Measurements from ENCODE around the gene IL18RAP.

IL18RAP gene

DNA sequence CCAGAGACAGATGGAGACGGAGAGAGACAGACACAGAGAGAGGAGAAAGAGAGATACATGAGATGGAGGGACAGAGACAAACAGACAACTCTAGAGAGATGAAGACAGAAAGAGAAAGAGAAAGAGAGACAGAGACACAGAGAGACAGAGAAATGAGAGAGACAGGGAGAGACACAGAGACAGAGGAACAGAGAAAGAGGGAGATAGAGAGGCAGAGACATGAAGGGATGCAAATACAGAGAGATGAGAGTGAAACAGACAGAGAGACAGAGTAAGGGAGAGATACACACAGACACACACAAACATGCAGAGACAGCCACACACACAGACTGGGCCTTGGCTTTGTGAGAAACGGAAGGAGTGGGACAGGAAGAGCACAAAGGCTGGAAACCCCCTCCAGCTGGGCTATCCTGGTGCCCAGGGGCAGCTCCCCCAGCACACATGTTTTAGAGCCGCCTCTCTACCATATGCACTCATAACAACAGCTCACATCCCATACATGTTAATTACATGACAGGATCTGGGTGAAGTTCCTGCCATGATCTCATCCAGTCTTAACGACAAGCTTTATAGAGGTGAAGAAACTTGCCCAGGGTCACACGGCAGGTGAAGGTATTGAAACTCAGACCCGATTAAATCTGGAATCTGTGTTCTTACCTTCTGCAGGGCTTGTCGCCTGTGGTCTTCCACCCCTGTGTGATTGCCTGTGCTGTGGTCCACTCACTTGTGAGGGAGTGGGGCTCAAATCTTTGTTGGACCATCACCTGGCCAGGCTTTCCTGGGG is 35.0 kb upstream of the IL18RAP start:
- no peak for DNase-seq (ENCODE audit: extremely low spot score)
- POLR2A ChIA-PET: no interaction called here
- CTCF ChIA-PET: no interaction called here
- TF ChIP-seq ELF4 (IDR thresholded peaks at IDR 0.05) (no peak), TARDBP (IDR thresholded peaks at IDR 0.05) (no peak), SP1 (IDR thresholded peaks at IDR 0.05) (no peak), LEF1 (IDR thresholded peaks at IDR 0.05; ENCODE audit: borderline replicate concordance) (no peak), FOXK2 (IDR thresholded peaks at IDR 0.05) (no peak), CTBP1 (IDR thresholded peaks at IDR 0.05; ENCODE audit: borderline replicate concordance) (no peak), BHLHE40 (IDR thresholded peaks at IDR 0.05; ENCODE audit: borderline replicate concordance) (no peak), PKNOX1 (IDR thresholded peaks at IDR 0.05) (no peak), NFRKB (IDR thresholded peaks at IDR 0.05) (no peak), ARNT (IDR thresholded peaks at IDR 0.05) (no peak), SUZ12 (IDR thresholded peaks at IDR 0.05) (no peak)

- no peak for DNase-seq (ENCODE audit: extremely low spot score)
- TF ChIP-seq NFRKB (IDR thresholded peaks at IDR 0.05) (no peak), ZNF384 (IDR thresholded peaks at IDR 0.05) (no peak), FOXA1 (IDR thresholded peaks at IDR 0.05) (no peak), SUZ12 (IDR thresholded peaks at IDR 0.05) (no peak), FOXM1 (IDR thresholded peaks at IDR 0.05; ENCODE audit: borderline replicate concordance) (no peak), FOXK2 (IDR thresholded peaks at IDR 0.05) (no peak)
- CTCF ChIA-PET: interaction anchor here (0.7 kb wide), 1 partner anchor 385 kb away, joined by 3 read pairs; no protein-coding TSS in a partner anchor
- POLR2A ChIA-PET: no interaction called here
Measured at GRCh38 chr2:102391565-102391964, 31.4 kb upstream of the IL18RAP start.

DNA sequence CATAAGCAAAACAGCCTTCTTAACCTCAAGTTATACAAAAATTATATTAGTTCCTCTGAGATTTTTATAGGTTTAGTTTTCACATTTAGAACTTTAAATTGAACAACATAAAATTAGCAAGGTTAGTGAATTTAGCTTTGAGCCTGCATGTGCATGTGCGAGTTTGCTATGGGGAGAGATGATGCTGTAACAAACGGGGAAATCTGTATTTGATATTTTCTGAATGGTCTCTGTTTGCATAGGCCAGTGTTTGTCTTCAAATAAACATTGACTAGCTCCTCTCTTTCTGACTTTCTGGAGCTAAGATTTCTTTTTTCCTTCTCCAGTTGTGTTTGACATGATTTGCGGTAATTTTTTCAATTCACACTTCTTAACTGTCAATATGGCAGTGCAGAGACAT is 30.9 kb upstream of the IL18RAP start:
- no peak for DNase-seq (ENCODE audit: extremely low spot score)
- CTCF ChIA-PET: interaction anchor here (0.7 kb wide), 1 partner anchor 386 kb away, joined by 3 read pairs; no protein-coding TSS in a partner anchor

DNA sequence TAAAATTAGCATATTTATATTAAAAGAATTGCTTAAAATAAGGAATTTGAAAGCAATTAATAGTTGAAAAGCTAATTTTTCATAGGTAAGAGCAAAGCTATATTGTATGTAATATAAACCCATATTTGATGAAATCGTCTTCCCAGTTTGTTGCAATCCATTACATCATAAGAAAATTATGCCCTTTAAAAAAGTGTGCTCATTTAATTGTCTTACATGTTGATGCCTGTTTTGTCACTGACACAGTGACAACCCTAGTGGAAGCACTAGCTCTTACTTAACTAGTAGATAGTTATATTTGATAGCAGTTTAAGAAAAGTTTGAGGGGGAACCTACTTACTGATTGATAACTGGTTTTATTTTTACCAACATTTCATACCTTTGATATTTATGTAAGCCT is 30.0 kb upstream of the IL18RAP start:
- no peak for TF ChIP-seq NFRKB (IDR thresholded peaks at IDR 0.05)
- TF ChIP-seq PKNOX1 (IDR thresholded peaks at IDR 0.05): no peak
- no peak for TF ChIP-seq FOXK2 (IDR thresholded peaks at IDR 0.05)
- TF ChIP-seq FOXA1 (IDR thresholded peaks at IDR 0.05): no peak
- no peak for TF ChIP-seq SUZ12 (IDR thresholded peaks at IDR 0.05)
- no peak for TF ChIP-seq ELF4 (IDR thresholded peaks at IDR 0.05)
- no peak for TF ChIP-seq ARNT (IDR thresholded peaks at IDR 0.05)
- no peak for TF ChIP-seq ZNF384 (IDR thresholded peaks at IDR 0.05)
- TF ChIP-seq HDGF (IDR thresholded peaks at IDR 0.05; ENCODE audit: borderline replicate concordance): no peak
- TF ChIP-seq FOXM1 (IDR thresholded peaks at IDR 0.05; ENCODE audit: borderline replicate concordance): no peak
- no peak for TF ChIP-seq TARDBP (IDR thresholded peaks at IDR 0.05)
- no peak for TF ChIP-seq SP1 (IDR thresholded peaks at IDR 0.05)
- TF ChIP-seq LEF1 (IDR thresholded peaks at IDR 0.05; ENCODE audit: borderline replicate concordance): no peak
- TF ChIP-seq BHLHE40 (IDR thresholded peaks at IDR 0.05; ENCODE audit: borderline replicate concordance): no peak
- no peak for TF ChIP-seq CTBP1 (IDR thresholded peaks at IDR 0.05; ENCODE audit: borderline replicate concordance)
- no peak for TF ChIP-seq L3MBTL2 (conservative IDR thresholded peaks at IDR 0.05)
- ChIA-PET POLR2A (no interaction called here), CTCF (no interaction called here)
- DNase-seq (ENCODE audit: extremely low spot score): no peak

More for the DNA sequence above, 30.9 kb upstream of the IL18RAP start:
- POLR2A ChIA-PET: no interaction called here
- no peak for TF ChIP-seq LEF1 (IDR thresholded peaks at IDR 0.05; ENCODE audit: borderline replicate concordance)
- no peak for TF ChIP-seq FOXM1 (IDR thresholded peaks at IDR 0.05; ENCODE audit: borderline replicate concordance)
- no peak for TF ChIP-seq CTBP1 (IDR thresholded peaks at IDR 0.05; ENCODE audit: borderline replicate concordance)
- TF ChIP-seq SUZ12 (IDR thresholded peaks at IDR 0.05): no peak
- no peak for TF ChIP-seq TARDBP (IDR thresholded peaks at IDR 0.05)
- no peak for TF ChIP-seq FOXA1 (IDR thresholded peaks at IDR 0.05)

- ChIA-PET POLR2A (no interaction called here), CTCF (no interaction called here)
- no peak for DNase-seq (ENCODE audit: extremely low spot score)
- no peak for TF ChIP-seq LEF1 (IDR thresholded peaks at IDR 0.05; ENCODE audit: borderline replicate concordance)
- no peak for TF ChIP-seq SUZ12 (IDR thresholded peaks at IDR 0.05)
- TF ChIP-seq HDGF (IDR thresholded peaks at IDR 0.05; ENCODE audit: borderline replicate concordance): no peak
- no peak for TF ChIP-seq NFRKB (IDR thresholded peaks at IDR 0.05)
- TF ChIP-seq L3MBTL2 (conservative IDR thresholded peaks at IDR 0.05): no peak
- no peak for TF ChIP-seq ZNF384 (IDR thresholded peaks at IDR 0.05)
- no peak for TF ChIP-seq CTBP1 (IDR thresholded peaks at IDR 0.05; ENCODE audit: borderline replicate concordance)
- no peak for TF ChIP-seq FOXK2 (IDR thresholded peaks at IDR 0.05)
- TF ChIP-seq BHLHE40 (IDR thresholded peaks at IDR 0.05; ENCODE audit: borderline replicate concordance): no peak
- TF ChIP-seq TARDBP (IDR thresholded peaks at IDR 0.05): no peak
- TF ChIP-seq FOXA1 (IDR thresholded peaks at IDR 0.05): no peak
- no peak for TF ChIP-seq FOXM1 (IDR thresholded peaks at IDR 0.05; ENCODE audit: borderline replicate concordance)
- TF ChIP-seq ELF4 (IDR thresholded peaks at IDR 0.05): no peak
Measured at GRCh38 chr2:102396012-102396411, 26.9 kb upstream of the IL18RAP start.

- ChIA-PET POLR2A (no interaction called here), CTCF (no interaction called here)
- no peak for DNase-seq (ENCODE audit: extremely low spot score)
- TF ChIP-seq FOXK2 (IDR thresholded peaks at IDR 0.05) (no peak), FOXA1 (IDR thresholded peaks at IDR 0.05) (no peak), PKNOX1 (IDR thresholded peaks at IDR 0.05) (no peak), FOXM1 (IDR thresholded peaks at IDR 0.05; ENCODE audit: borderline replicate concordance) (no peak), SUZ12 (IDR thresholded peaks at IDR 0.05) (no peak), BHLHE40 (IDR thresholded peaks at IDR 0.05; ENCODE audit: borderline replicate concordance) (no peak), ELF4 (IDR thresholded peaks at IDR 0.05) (no peak), TARDBP (IDR thresholded peaks at IDR 0.05) (no peak), ZNF384 (IDR thresholded peaks at IDR 0.05) (no peak), LEF1 (IDR thresholded peaks at IDR 0.05; ENCODE audit: borderline replicate concordance) (no peak), L3MBTL2 (conservative IDR thresholded peaks at IDR 0.05) (no peak), HDGF (IDR thresholded peaks at IDR 0.05; ENCODE audit: borderline replicate concordance) (no peak), SP1 (IDR thresholded peaks at IDR 0.05) (no peak), ARNT (IDR thresholded peaks at IDR 0.05) (no peak)
Measured at GRCh38 chr2:102397209-102397608, 25.8 kb upstream of the IL18RAP start.

All from HEK293T (cell line).